Naive thymus-derived CD4-positive, alpha-beta T cell (primary cell): ENCODE results near the gene C18orf54. TPM values are rescaled to one million over a fixed set of nuclear protein-coding genes. Genes with fewer than 3 reads are reported as not detected.

Experiments used
- ATAC-seq: fragments of 150-1000 bp; cut with Tn5 transposase; 2 replicates; pipeline ENCODE4 v1.10.0; 2021; ENCODE audit warnings: mild to moderate bottlenecking, moderate library complexity
- CTCF ChIA-PET: fragments of 350-600 bp; sonication (Branson Sonifier 250); formaldehyde crosslinking; loops from one replicate; lab custom pipeline; 2021; ENCODE audit warnings: antibody characterized with exemption; lab: Charles Lee
- POLR2A ChIA-PET: fragments of 350-600 bp; sonication (Branson Sonifier 250); formaldehyde crosslinking; loops from one replicate; lab custom pipeline; 2021; ENCODE audit warnings: antibody characterized with exemption, inconsistent platforms; lab: Charles Lee
- DNase-seq, 9 donors: peaks; one replicate each; pipeline versions ENCODE4 v3.0.0 to v3.0.0-alpha.2; 2020 to 2022; ENCODE audit warnings: mixed read lengths in 1 of 9
- H3K27ac ChIP-seq: one replicate; pipeline ENCODE4 v1.7.0; 2013; ENCODE audit warnings: mild to moderate bottlenecking, low read depth, low read length, moderate library complexity
- H3K27me3 ChIP-seq, 2 donors: one replicate each; pipeline ENCODE4 v1.7.0; 2013; ENCODE audit warnings: low read length in 2 of 2, mild to moderate bottlenecking in 2 of 2, moderate library complexity in 2 of 2; ENCODE audit not compliant: control insufficient read depth in 2 of 2, insufficient read depth in 2 of 2
- H3K36me3 ChIP-seq, 3 experiments: 1 replicate in 2 of 3; 2 replicates in 1 of 3; pipeline ENCODE4 v1.7.0; 2013; ENCODE audit warnings: low read length in 3 of 3, mild to moderate bottlenecking in 3 of 3, moderate library complexity in 1 of 3; ENCODE audit not compliant: insufficient read depth in 3 of 3, control insufficient read depth in 2 of 3
- H3K4me1 ChIP-seq, 2 donors: one replicate each; pipeline ENCODE4 v1.7.0; 2013; ENCODE audit warnings: low read length in 2 of 2, mild to moderate bottlenecking in 2 of 2, moderate library complexity in 1 of 2; ENCODE audit not compliant: control insufficient read depth in 2 of 2, insufficient read depth in 2 of 2
- H3K4me3 ChIP-seq: 2 replicates; pipeline ENCODE4 v1.7.0; 2013; ENCODE audit warnings: mild to moderate bottlenecking, low read length
- H3K9me3 ChIP-seq, 3 experiments: 1 replicate in 2 of 3; 2 replicates in 1 of 3; pipeline ENCODE4 v1.7.0; 2013; ENCODE audit warnings: low read length in 3 of 3; ENCODE audit not compliant: control insufficient read depth in 2 of 3
- H3K27ac Mint-ChIP-seq, 9 donors: one replicate each; pipeline ENCODE4 v1.8.0; 2020 to 2022; ENCODE audit warnings: mixed read lengths in 9 of 9, mild to moderate bottlenecking in 8 of 9, moderate library complexity in 5 of 9, inconsistent platforms in 2 of 9
- H3K27me3 Mint-ChIP-seq, 5 donors: one replicate each; pipeline ENCODE4 v1.8.0; 2021 to 2022; ENCODE audit warnings: mixed read lengths in 5 of 5, mild to moderate bottlenecking in 1 of 5
- H3K36me3 Mint-ChIP-seq, 5 donors: one replicate each; pipeline ENCODE4 v1.8.0; 2020 to 2022; ENCODE audit warnings: mixed read lengths in 5 of 5, mild to moderate bottlenecking in 3 of 5, inconsistent platforms in 1 of 5
- H3K4me1 Mint-ChIP-seq, 7 donors: one replicate each; pipeline ENCODE4 v1.8.0; 2020 to 2022; ENCODE audit warnings: mixed read lengths in 7 of 7, mild to moderate bottlenecking in 3 of 7, inconsistent platforms in 1 of 7
- H3K4me3 Mint-ChIP-seq, 10 donors: one replicate each; pipeline ENCODE4 v1.8.0; 2020 to 2022; ENCODE audit warnings: mild to moderate bottlenecking in 10 of 10, mixed read lengths in 10 of 10, moderate library complexity in 6 of 10, inconsistent platforms in 2 of 10
- H3K9me3 Mint-ChIP-seq, 11 donors: one replicate each; pipeline ENCODE4 v1.8.0; 2020 to 2022; ENCODE audit warnings: mixed read lengths in 11 of 11, mild to moderate bottlenecking in 4 of 11, inconsistent platforms in 1 of 11, moderate library complexity in 1 of 11
- intact Hi-C, 2 donors: fragments of 100-400 bp; cut with micrococcal nuclease; formaldehyde crosslinking; loops; one replicate each; pipeline ENCODE4 v1.15.1; 2023
- polyA plus RNA-seq, 2 donors: library from polyadenylated mRNA; unstranded; fragments of 300-500 nt; fragmentation: Illumina TruSeq; gene quantifications; one replicate each; pipeline ENCODE4 v1.2.3, GENCODE V29; 2021
- total RNA-seq, 6 experiments: library from RNA in 5 of 6; stranded (reverse) in 5 of 6; gene quantifications; 1 replicate in 5 of 6; 2 replicates in 1 of 6; pipeline ENCODE4 v1.2.3 and lab custom pipeline; 2021 to 2026

The C18orf54 gene
- total and polyA plus RNA-seq, 7 experiments from 2014 or later, result 0.44 to 8.3 (median 0.91) TPM

- Histone ChIP-seq H3K27ac (no peak overlapping the region), H3K36me3 (no peaks in the 10 kb centered on the region), H3K9me3 (no peaks in the 10 kb centered on the region), H3K4me3 (peak overlapping the region; percentile 88), H3K4me1 (peaks cover 4 to 7% of the 10 kb centered on the region in 2 donors), H3K27me3 (no peaks in the 10 kb centered on the region)
- peaks cover 0 to 8% (median 3%) of the 10 kb centered on the region in 5 donors for H3K36me3 Mint-ChIP-seq
- H3K4me3 Mint-ChIP-seq, result peak overlapping the region; percentile 93 to 99 (median 97)
- peaks cover 0 to 1% (median 0%) of the 10 kb centered on the region in 11 donors for H3K9me3 Mint-ChIP-seq
- ATAC-seq, result peak; percentile 2
- peaks cover 0 to 7% (median 5%) of the 10 kb centered on the region in 5 donors for H3K27me3 Mint-ChIP-seq
- CTCF ChIA-PET, result interaction anchor here (0.7 kb wide), 1 partner anchor 17 kb away, joined by 3 read pairs; no protein-coding TSS in a partner anchor
- intact Hi-C loops, result loop anchor here (1.0 to 10.0 kb wide), 5 partner anchors 16 to 1226 kb away; partner anchors contain the start of genes POLI (in 1 of the 2), RAB27B (in 1 of the 2) and TCF4 (in 1 of the 2)
- peak in 2 of 9 donors; percentile 1 to 2 for DNase-seq
- peaks cover 6 to 33% (median 21%) of the 10 kb centered on the region in 7 donors for H3K4me1 Mint-ChIP-seq
- POLR2A ChIA-PET, result interaction anchor here (0.8 kb wide), 1 partner anchor 136 kb away, joined by 7 read pairs; no protein-coding TSS in a partner anchor
- peak overlapping the region; percentile 74 to 99 (median 91) for H3K27ac Mint-ChIP-seq
These were observed 862 bp downstream of the C18orf54 start for GRCh38 chr18:54358495-54359040.

- POLR2A ChIA-PET, result no interaction called here
- Histone ChIP-seq H3K4me1 (peaks cover 4 to 7% of the 10 kb centered on the region in 2 donors), H3K9me3 (no peaks in the 10 kb centered on the region), H3K27me3 (no peaks in the 10 kb centered on the region), H3K36me3 (no peaks in the 10 kb centered on the region), H3K27ac (no peak overlapping the region), H3K4me3 (no peak overlapping the region)
- ATAC-seq, result no peak
- peak overlapping the region in 4 of 10 donors; percentile 94 to 98 (median 96) for H3K4me3 Mint-ChIP-seq
- peaks cover 0 to 8% (median 3%) of the 10 kb centered on the region in 5 donors for H3K36me3 Mint-ChIP-seq
- CTCF ChIA-PET, result no interaction called here
- no peak for DNase-seq
- H3K9me3 Mint-ChIP-seq, result peaks cover 0 to 1% (median 0%) of the 10 kb centered on the region in 11 donors
- H3K27ac Mint-ChIP-seq, result peak overlapping the region in 1 of 9 donors; percentile 89
- H3K27me3 Mint-ChIP-seq, result peaks cover 0 to 7% (median 5%) of the 10 kb centered on the region in 5 donors
- peaks cover 6 to 36% (median 21%) of the 10 kb centered on the region in 7 donors for H3K4me1 Mint-ChIP-seq
- intact Hi-C loops, result loop anchor here (2.0 to 10.0 kb wide), 4 partner anchors 16 to 1226 kb away; partner anchors contain the start of genes RAB27B (in 1 of the 2) and TCF4 (in 1 of the 2)
These were observed 1.5 kb downstream of the C18orf54 start for GRCh38 chr18:54359233-54359632.

DNA sequence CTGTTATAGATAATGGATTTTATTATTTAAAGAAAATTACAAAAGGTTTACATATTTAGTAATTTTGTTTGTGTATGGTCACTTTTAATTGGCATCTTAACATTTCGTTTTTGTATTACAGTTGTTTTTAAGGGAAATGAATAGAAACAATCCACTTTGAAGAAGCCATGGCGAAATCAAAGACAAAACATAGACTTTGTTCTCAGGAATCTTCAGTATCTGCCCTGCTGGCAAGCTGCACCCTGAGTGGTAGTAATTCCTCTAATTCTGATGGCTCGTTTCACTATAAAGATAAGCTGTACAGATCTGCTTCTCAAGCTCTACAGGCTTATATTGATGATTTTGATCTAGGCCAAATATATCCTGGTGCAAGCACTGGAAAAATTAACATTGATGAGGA is 2.7 kb downstream of the C18orf54 start:
- DNase-seq (no peak), ATAC-seq (no peak)
- Histone ChIP-seq H3K4me1 (peaks cover 4 to 7% of the 10 kb centered on the region in 2 donors), H3K9me3 (no peaks in the 10 kb centered on the region), H3K27ac (no peak overlapping the region), H3K4me3 (no peak overlapping the region), H3K27me3 (no peaks in the 10 kb centered on the region), H3K36me3 (no peaks in the 10 kb centered on the region)
- peaks cover 0 to 1% (median 0%) of the 10 kb centered on the region in 11 donors for H3K9me3 Mint-ChIP-seq
- intact Hi-C loops, result no loop called here
- peaks cover 0 to 8% (median 3%) of the 10 kb centered on the region in 5 donors for H3K36me3 Mint-ChIP-seq
- ChIA-PET CTCF (no interaction called here), POLR2A (no interaction called here)
- no peak overlapping the region for H3K4me3 Mint-ChIP-seq
- peaks cover 0 to 5% (median 0%) of the 10 kb centered on the region in 5 donors for H3K27me3 Mint-ChIP-seq
- peaks cover 6 to 36% (median 21%) of the 10 kb centered on the region in 7 donors for H3K4me1 Mint-ChIP-seq
- H3K27ac Mint-ChIP-seq, result no peak overlapping the region

- no peak overlapping the region for H3K4me3 ChIP-seq
These were observed 20.4 kb downstream of the C18orf54 start for GRCh38 chr18:54378057-54378456.

GRCh38 chr18:54381640-54382039 is 23.9 kb downstream of the C18orf54 start:
- CTCF ChIA-PET, result no interaction called here
- no peaks in the 10 kb centered on the region for H3K27me3 Mint-ChIP-seq
- intact Hi-C loops, result no loop called here
- ATAC-seq (no peak), DNase-seq (no peak)
- H3K36me3 Mint-ChIP-seq, result peaks cover 0 to 15% (median 3%) of the 10 kb centered on the region in 5 donors
- H3K4me1 Mint-ChIP-seq, result peaks cover 0 to 2% (median 0%) of the 10 kb centered on the region in 7 donors
- no peak overlapping the region for H3K4me3 Mint-ChIP-seq
- no peak overlapping the region for H3K27ac ChIP-seq
- POLR2A ChIA-PET, result no interaction called here
- no peaks in the 10 kb centered on the region for H3K36me3 ChIP-seq
- peaks cover 0 to 8% (median 0%) of the 10 kb centered on the region in 11 donors for H3K9me3 Mint-ChIP-seq
- no peaks in the 10 kb centered on the region for H3K9me3 ChIP-seq
- H3K4me1 ChIP-seq, result no peaks in the 10 kb centered on the region
- no peak overlapping the region for H3K27ac Mint-ChIP-seq
- H3K27me3 ChIP-seq, result no peaks in the 10 kb centered on the region
- no peak overlapping the region for H3K4me3 ChIP-seq

More at GRCh38 chr18:54378057-54378456, 20.4 kb downstream of the C18orf54 start:
- DNase-seq, result no peak
- H3K9me3 Mint-ChIP-seq, result no peaks in the 10 kb centered on the region
- ChIA-PET CTCF (no interaction called here), POLR2A (no interaction called here)
- Histone ChIP-seq H3K4me1 (no peaks in the 10 kb centered on the region), H3K27me3 (no peaks in the 10 kb centered on the region), H3K9me3 (no peaks in the 10 kb centered on the region), H3K27ac (no peak overlapping the region), H3K36me3 (no peaks in the 10 kb centered on the region)
- H3K4me3 Mint-ChIP-seq, result no peak overlapping the region
- no peak for ATAC-seq
- no peaks in the 10 kb centered on the region for H3K27me3 Mint-ChIP-seq
- no peaks in the 10 kb centered on the region for H3K4me1 Mint-ChIP-seq
- intact Hi-C loops, result no loop called here
- peaks cover 0 to 13% (median 4%) of the 10 kb centered on the region in 5 donors for H3K36me3 Mint-ChIP-seq
- no peak overlapping the region for H3K27ac Mint-ChIP-seq

DNA sequence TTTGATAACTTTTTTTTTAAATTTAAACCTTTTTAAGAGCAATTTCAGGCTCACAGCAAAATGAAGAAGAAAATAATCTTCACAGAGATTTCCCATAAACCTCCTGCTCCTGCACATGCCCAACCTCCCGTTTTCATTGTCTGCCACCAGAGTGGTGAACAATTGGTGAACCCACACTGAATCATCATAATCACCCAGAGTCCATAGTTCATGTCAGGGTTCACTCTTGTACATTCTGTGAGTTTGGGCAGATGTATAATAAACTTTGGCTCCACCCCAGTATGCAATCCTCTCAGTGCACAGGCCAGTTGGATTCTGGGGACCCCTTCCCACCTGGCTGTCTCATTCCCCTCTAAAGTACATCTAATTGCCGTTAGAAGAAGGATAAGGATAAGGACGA is 24.4 kb downstream of the C18orf54 start:
- Histone ChIP-seq H3K27me3 (no peaks in the 10 kb centered on the region), H3K9me3 (no peaks in the 10 kb centered on the region), H3K27ac (no peak overlapping the region), H3K4me1 (no peaks in the 10 kb centered on the region), H3K36me3 (no peaks in the 10 kb centered on the region), H3K4me3 (no peak overlapping the region)
- no peak overlapping the region for H3K27ac Mint-ChIP-seq
- no peak overlapping the region for H3K4me3 Mint-ChIP-seq
- ChIA-PET POLR2A (no interaction called here), CTCF (no interaction called here)
- H3K4me1 Mint-ChIP-seq, result peaks cover 0 to 2% (median 0%) of the 10 kb centered on the region in 7 donors
- H3K36me3 Mint-ChIP-seq, result peaks cover 0 to 15% (median 3%) of the 10 kb centered on the region in 5 donors
- peaks cover 0 to 4% (median 0%) of the 10 kb centered on the region in 5 donors for H3K27me3 Mint-ChIP-seq
- ATAC-seq, result no peak
- H3K9me3 Mint-ChIP-seq, result peaks cover 0 to 8% (median 0%) of the 10 kb centered on the region in 11 donors
- DNase-seq, result no peak
- intact Hi-C loops, result no loop called here
